A673 (cell line): ENCODE data around the gene DCAKD.

Experiments used
- CTCF ChIP-seq: fragments of 300-800, 200-600 bp; sonication (generic); conservative IDR thresholded peaks from 2 replicates; pipeline ENCODE4 v1.5.1; 2017; ENCODE audit warnings: low read depth, mild to moderate bottlenecking, antibody characterized with exemption, low read length, moderate library complexity, mixed read lengths
- EZH2 ChIP-seq: fragments of 200-600 bp; sonication (generic); IDR thresholded peaks from 2 replicates; pipeline ENCODE4 v1.6.1; 2017; ENCODE audit warnings: borderline replicate concordance, low read depth, mild to moderate bottlenecking, mixed read lengths, antibody characterized with exemption, low read length; ENCODE audit not compliant: poor library complexity, severe bottlenecking

- TF ChIP-seq CTCF: no peak
- TF ChIP-seq EZH2: no peak
These were observed 74.4 kb downstream of the DCAKD start for GRCh38 chr17:44977065-44977464.
